Measurements from ENCODE around the gene PARD6B.

DNA sequence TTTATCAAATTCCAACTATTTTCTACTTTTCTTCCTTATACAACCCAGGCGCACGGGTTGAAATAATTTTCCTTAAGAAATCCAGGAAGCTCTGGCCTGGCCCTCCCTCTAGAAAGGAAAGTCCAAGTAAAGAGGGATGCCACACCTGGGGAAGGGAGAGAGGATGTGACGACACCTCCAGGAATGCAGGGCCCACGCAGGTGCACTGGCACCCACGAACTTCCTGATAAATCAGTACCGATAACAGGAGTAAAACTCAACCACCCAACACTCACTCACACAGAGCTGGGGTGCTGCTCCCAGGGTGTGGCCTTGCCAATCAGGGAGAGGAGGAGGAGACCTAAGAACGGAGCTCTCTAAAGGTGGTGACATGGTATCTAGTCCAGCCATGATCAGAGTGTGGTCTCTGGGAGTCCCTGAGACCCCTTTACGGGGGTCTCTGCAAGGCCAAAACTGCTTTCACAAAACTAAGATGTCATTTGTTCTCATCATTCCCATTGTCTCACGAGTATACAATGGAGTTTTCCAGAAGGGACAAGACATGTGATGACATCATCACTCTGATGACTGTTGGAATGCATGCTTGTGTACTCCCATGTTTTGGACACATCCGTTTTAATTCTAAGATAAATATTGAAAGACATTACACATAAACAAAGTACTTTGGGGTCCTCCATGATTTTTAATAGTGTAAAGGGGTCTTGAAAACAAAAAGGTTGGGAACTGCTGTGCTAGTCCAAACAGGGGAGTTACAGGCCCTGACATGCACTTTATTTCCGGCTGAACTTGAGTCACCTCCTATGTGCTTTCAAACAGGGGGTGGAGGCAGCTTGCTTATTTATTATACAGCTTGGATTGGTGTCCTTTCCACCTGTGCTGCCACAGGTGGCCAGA, 2.2 kb upstream of the PARD6B start:
- TF ChIP-seq, protein P1, sequence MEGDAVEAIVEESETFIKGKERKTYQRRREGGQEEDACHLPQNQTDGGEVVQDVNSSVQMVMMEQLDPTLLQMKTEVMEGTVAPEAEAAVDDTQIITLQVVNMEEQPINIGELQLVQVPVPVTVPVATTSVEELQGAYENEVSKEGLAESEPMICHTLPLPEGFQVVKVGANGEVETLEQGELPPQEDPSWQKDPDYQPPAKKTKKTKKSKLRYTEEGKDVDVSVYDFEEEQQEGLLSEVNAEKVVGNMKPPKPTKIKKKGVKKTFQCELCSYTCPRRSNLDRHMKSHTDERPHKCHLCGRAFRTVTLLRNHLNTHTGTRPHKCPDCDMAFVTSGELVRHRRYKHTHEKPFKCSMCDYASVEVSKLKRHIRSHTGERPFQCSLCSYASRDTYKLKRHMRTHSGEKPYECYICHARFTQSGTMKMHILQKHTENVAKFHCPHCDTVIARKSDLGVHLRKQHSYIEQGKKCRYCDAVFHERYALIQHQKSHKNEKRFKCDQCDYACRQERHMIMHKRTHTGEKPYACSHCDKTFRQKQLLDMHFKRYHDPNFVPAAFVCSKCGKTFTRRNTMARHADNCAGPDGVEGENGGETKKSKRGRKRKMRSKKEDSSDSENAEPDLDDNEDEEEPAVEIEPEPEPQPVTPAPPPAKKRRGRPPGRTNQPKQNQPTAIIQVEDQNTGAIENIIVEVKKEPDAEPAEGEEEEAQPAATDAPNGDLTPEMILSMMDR (IDR thresholded peaks at IDR 0.05; ENCODE audit: poor library complexity), result no peak
- TF ChIP-seq EZH2phosphoT487 (IDR thresholded peaks at IDR 0.05; ENCODE audit: low read depth, severe bottlenecking, unreplicated experiment), result no peak
